Activated CD4-positive, alpha-beta T cell treated with anti-CD3 and anti-CD28 coated beads, Interleukin-2, amount 50 U/mL, for 24 hours (primary cell): ENCODE data around the gene THAP8.
A peak's percentile ranks its signal among the peaks of the same experiment; 100 is the strongest.
"Not testable (repeated sequence)": the region's sequence is repeated elsewhere in the genome, so short reads cannot be mapped to it uniquely, and the experiment has no call there.

Source experiments
- DNase-seq, 2 donors: peaks; one replicate each; pipeline ENCODE4 v3.0.0-alpha.2; 2020; ENCODE audit warnings: low read depth in 1 of 2, low spot score in 1 of 2

The THAP8 gene

GRCh38 chr19:36068810-36069499, 14.9 kb upstream of the THAP8 start:
- not testable (repeated sequence) for DNase-seq

- DNase-seq, result no peak
These were observed 13.6 kb upstream of the THAP8 start for GRCh38 chr19:36067681-36068080.

- no peak for DNase-seq
These were observed 10.7 kb upstream of the THAP8 start for GRCh38 chr19:36064826-36065225.

- no peak for DNase-seq
These were observed 7.3 kb upstream of the THAP8 start for GRCh38 chr19:36061367-36061766.

- no peak for DNase-seq
These were observed 6.3 kb upstream of the THAP8 start for GRCh38 chr19:36060430-36060829.

GRCh38 chr19:36059180-36059910, 5.3 kb upstream of the THAP8 start:
- no peak for DNase-seq

- DNase-seq, result no peak
These were observed 4.5 kb upstream of the THAP8 start for GRCh38 chr19:36058481-36059179.

GRCh38 chr19:36054733-36055686, 925 bp upstream of the THAP8 start, which contains the start of gene WDR62:
Gene WDR62, plus strand, starts transcription at chr19:36054897. Its CDS starts 75 bp downstream, at chr19:36054972.
- peak; percentile 93 to 94 for DNase-seq

- DNase-seq, result no peak
These were observed 2.4 kb downstream of the THAP8 start for GRCh38 chr19:36051637-36052036.

GRCh38 chr19:36051236-36051635, 2.8 kb downstream of the THAP8 start:
- DNase-seq, result no peak

- DNase-seq, result no peak
These were observed 4.9 kb downstream of the THAP8 start for GRCh38 chr19:36049080-36049698.

GRCh38 chr19:36047835-36048234, 6.2 kb downstream of the THAP8 start:
- no peak for DNase-seq

GRCh38 chr19:36046443-36047050, 7.5 kb downstream of the THAP8 start:
- DNase-seq, result no peak

- DNase-seq, result no peak
These were observed 10.1 kb downstream of the THAP8 start for GRCh38 chr19:36043952-36044351.

GRCh38 chr19:36041831-36042230, 12.3 kb downstream of the THAP8 start:
- DNase-seq, result no peak

- not testable (repeated sequence) for DNase-seq
These were observed 13.0 kb downstream of the THAP8 start for GRCh38 chr19:36041092-36041491.

- DNase-seq, result no peak
These were observed 13.6 kb downstream of the THAP8 start for GRCh38 chr19:36040495-36040894.

- DNase-seq, result no peak
These were observed 21.6 kb downstream of the THAP8 start, which contains the start of gene CLIP3 for GRCh38 chr19:36032251-36033104. Gene CLIP3, minus strand, starts transcription at chr19:36032873. Its CDS starts 516 bp downstream, at chr19:36032357.

GRCh38 chr19:36031308-36031707, 22.8 kb downstream of the THAP8 start:
- no peak for DNase-seq
